WTC11 (cell line): Measurements from ENCODE around the gene COL11A1. TPM values are rescaled to one million over a fixed set of nuclear protein-coding genes. Genes with fewer than 3 reads are reported as not detected.
A peak's percentile ranks its signal among the peaks of the same experiment; 100 is the strongest.

Experiments
- ATAC-seq: fragments of 200-7000 bp; cut with Tn5 transposase; 2 replicates; pipeline ENCODE4 v1.10.0; 2021; ENCODE audit warnings: mild to moderate bottlenecking, moderate library complexity
- CTCF ChIA-PET: fragments of 300-600 bp; sonication (Branson Sonifier 250); formaldehyde crosslinking; loops from one replicate; lab custom pipeline; 2021; ENCODE audit warnings: antibody characterized with exemption; lab: Charles Lee
- POLR2A ChIA-PET: fragments of 350-600 bp; sonication (Branson Sonifier 250); formaldehyde crosslinking; loops from one replicate; lab custom pipeline; 2021; ENCODE audit warnings: antibody characterized with exemption; lab: Charles Lee
- DNase-seq: peaks from one replicate; pipeline ENCODE4 v3.0.0; 2021; ENCODE audit warnings: low spot score
- H3K27ac Mint-ChIP-seq: 2 replicates; pipeline ENCODE4 v1.8.0; 2021; ENCODE audit warnings: mixed read lengths
- H3K27me3 Mint-ChIP-seq: 2 replicates; pipeline ENCODE4 v1.8.0; 2021; ENCODE audit warnings: low read depth, mild to moderate bottlenecking, moderate library complexity, mixed read lengths
- H3K36me3 Mint-ChIP-seq: 2 replicates; pipeline ENCODE4 v1.8.0; 2021; ENCODE audit warnings: mixed read lengths
- H3K4me1 Mint-ChIP-seq: 2 replicates; pipeline ENCODE4 v1.8.0; 2022; ENCODE audit warnings: mixed read lengths
- H3K4me3 Mint-ChIP-seq: 2 replicates; pipeline ENCODE4 v1.8.0; 2021; ENCODE audit warnings: mild to moderate bottlenecking, moderate library complexity, mixed read lengths
- H3K9me3 Mint-ChIP-seq: 2 replicates; pipeline ENCODE4 v1.8.0; 2021; ENCODE audit warnings: mixed read lengths
- AFF4 ChIP-seq: sonication (generic); formaldehyde crosslinking; IDR thresholded peaks from 2 replicates; pipeline ENCODE4 v1.8.1; 2023; ENCODE audit warnings: mild to moderate bottlenecking, missing genetic modification reagents, borderline replicate concordance
- CTCF ChIP-seq: fragments of 200-600 bp; IDR thresholded peaks from 2 replicates; pipeline ENCODE4 v1.8.0; 2022; ENCODE audit warnings: antibody characterized with exemption
- ELF4 ChIP-seq: sonication (generic); formaldehyde crosslinking; IDR thresholded peaks from 2 replicates; pipeline ENCODE4 v1.8.1; 2022; ENCODE audit warnings: low read depth, mild to moderate bottlenecking, moderate library complexity, missing genetic modification reagents
- ETV6 ChIP-seq: sonication (generic); formaldehyde crosslinking; IDR thresholded peaks from 2 replicates; pipeline ENCODE4 v1.8.1; 2022; ENCODE audit warnings: mild to moderate bottlenecking, missing genetic modification reagents
- GABPB1 ChIP-seq: sonication (generic); formaldehyde crosslinking; IDR thresholded peaks from 2 replicates; pipeline ENCODE4 v1.8.1; 2023; ENCODE audit warnings: mild to moderate bottlenecking, missing genetic modification reagents
- IRF2 ChIP-seq: sonication (generic); formaldehyde crosslinking; IDR thresholded peaks from 2 replicates; pipeline ENCODE4 v1.8.0; 2022; ENCODE audit warnings: low read depth, missing genetic modification reagents, borderline replicate concordance
- SMAD3 ChIP-seq: sonication (generic); formaldehyde crosslinking; IDR thresholded peaks from 2 replicates; pipeline ENCODE4 v1.8.0; 2022; ENCODE audit warnings: missing genetic modification reagents, mild to moderate bottlenecking, borderline replicate concordance
- TEAD1 ChIP-seq: sonication (generic); formaldehyde crosslinking; IDR thresholded peaks from 2 replicates; pipeline ENCODE4 v1.8.0; 2022; ENCODE audit warnings: mild to moderate bottlenecking, missing genetic modification reagents
- USF2 ChIP-seq: sonication (generic); formaldehyde crosslinking; IDR thresholded peaks from 2 replicates; pipeline ENCODE4 v1.8.1; 2023; ENCODE audit warnings: mild to moderate bottlenecking, missing genetic modification reagents, moderate library complexity
- total RNA-seq: library from RNA; stranded (reverse); gene quantifications from 3 replicates; pipeline ENCODE4 v1.2.3, GENCODE V29; 2021
- TF ChIP-seq, protein P1 (sequence below): fragments of 250-450 bp; sonication (Bioruptor Pico); IDR thresholded peaks from 2 replicates; pipeline ENCODE4 v1.9.0; 2021; ENCODE audit warnings: mild to moderate bottlenecking, borderline replicate concordance
- TF ChIP-seq, protein P2 (sequence below): fragments of 250-450 bp; sonication (Bioruptor Pico); conservative IDR thresholded peaks from 2 replicates; pipeline ENCODE4 v1.9.0; 2021; ENCODE audit warnings: mild to moderate bottlenecking

Gene COL11A1
- total RNA-seq, 1 experiment from 2014 or later, result 13.1 TPM

DNA sequence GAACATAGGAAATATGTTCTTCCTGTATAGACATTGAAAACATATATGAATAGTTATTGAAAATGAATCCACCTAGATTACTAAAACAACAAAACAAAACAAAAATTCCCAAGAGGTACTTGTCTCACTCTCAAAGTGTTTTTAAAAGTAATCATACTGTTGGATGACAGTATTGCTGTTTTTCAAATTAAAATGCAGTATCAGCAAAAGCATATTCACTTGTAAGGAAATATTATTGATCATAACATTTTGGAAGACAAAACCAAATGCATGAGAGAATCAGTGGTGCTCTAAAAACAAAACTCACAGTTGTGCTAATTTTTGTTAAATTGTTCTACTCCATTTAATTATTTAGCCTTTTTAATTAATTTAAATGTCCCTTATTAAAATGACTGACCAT is 131.0 kb downstream of the COL11A1 start:
- POLR2A ChIA-PET, result no interaction called here
- no peak for ATAC-seq
- Mint-ChIP-seq H3K27me3 (no peaks in the 10 kb centered on the region), H3K4me1 (no peaks in the 10 kb centered on the region), H3K9me3 (no peaks in the 10 kb centered on the region), H3K27ac (no peak overlapping the region), H3K4me3 (no peak overlapping the region), H3K36me3 (no peaks in the 10 kb centered on the region)
- TF ChIP-seq USF2 (CRISPR knock-in tag), result no peak
- TF ChIP-seq, protein P1, sequence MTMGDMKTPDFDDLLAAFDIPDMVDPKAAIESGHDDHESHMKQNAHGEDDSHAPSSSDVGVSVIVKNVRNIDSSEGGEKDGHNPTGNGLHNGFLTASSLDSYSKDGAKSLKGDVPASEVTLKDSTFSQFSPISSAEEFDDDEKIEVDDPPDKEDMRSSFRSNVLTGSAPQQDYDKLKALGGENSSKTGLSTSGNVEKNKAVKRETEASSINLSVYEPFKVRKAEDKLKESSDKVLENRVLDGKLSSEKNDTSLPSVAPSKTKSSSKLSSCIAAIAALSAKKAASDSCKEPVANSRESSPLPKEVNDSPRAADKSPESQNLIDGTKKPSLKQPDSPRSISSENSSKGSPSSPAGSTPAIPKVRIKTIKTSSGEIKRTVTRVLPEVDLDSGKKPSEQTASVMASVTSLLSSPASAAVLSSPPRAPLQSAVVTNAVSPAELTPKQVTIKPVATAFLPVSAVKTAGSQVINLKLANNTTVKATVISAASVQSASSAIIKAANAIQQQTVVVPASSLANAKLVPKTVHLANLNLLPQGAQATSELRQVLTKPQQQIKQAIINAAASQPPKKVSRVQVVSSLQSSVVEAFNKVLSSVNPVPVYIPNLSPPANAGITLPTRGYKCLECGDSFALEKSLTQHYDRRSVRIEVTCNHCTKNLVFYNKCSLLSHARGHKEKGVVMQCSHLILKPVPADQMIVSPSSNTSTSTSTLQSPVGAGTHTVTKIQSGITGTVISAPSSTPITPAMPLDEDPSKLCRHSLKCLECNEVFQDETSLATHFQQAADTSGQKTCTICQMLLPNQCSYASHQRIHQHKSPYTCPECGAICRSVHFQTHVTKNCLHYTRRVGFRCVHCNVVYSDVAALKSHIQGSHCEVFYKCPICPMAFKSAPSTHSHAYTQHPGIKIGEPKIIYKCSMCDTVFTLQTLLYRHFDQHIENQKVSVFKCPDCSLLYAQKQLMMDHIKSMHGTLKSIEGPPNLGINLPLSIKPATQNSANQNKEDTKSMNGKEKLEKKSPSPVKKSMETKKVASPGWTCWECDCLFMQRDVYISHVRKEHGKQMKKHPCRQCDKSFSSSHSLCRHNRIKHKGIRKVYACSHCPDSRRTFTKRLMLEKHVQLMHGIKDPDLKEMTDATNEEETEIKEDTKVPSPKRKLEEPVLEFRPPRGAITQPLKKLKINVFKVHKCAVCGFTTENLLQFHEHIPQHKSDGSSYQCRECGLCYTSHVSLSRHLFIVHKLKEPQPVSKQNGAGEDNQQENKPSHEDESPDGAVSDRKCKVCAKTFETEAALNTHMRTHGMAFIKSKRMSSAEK (CRISPR knock-in tag), result no peak
- no peak for TF ChIP-seq AFF4 (CRISPR knock-in tag)
- no peak for TF ChIP-seq ETV6 (CRISPR knock-in tag)
- DNase-seq, result no peak
- CTCF ChIA-PET, result no interaction called here

DNA sequence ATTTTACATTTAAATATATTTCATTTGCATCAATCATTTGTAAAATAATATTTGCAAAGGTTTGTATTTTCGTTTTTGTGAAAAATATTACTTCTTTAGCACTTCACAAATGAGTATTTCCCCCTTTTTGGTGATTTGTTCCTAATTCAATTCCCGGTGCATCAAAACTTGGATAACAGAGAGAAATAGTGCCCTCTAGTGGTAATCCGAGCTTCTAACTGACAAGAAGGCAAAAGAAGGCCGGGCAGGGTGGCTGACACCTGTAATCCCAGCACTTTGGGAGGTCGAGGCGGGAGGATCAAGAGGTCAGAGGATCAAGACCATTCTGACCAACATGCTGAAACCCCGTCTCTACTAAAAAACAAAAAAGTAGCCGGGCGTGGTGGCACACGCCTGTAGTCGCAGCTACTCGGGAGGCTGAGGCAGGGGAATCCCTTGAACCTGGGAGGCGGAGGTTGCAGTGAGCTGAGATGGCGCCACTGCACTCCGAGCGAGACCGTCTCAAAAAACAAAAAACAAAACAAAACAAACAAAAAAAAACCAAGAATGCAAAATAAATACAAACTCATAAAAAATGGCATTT is 137.7 kb downstream of the COL11A1 start:
- CTCF ChIA-PET, result interaction anchor here (0.7 to 1.5 kb wide), 9 partner anchors 9 to 536 kb away, joined by 3 to 9 read pairs (median 4); no protein-coding TSS in a partner anchor
- H3K4me1 Mint-ChIP-seq, result peaks cover 13% of the 10 kb centered on the region
- no peaks in the 10 kb centered on the region for H3K27me3 Mint-ChIP-seq
- ATAC-seq (0 out of 2 replicates have a peak, but pooled peaks have one; percentile 46), DNase-seq (peak; percentile 21)
- H3K4me3 Mint-ChIP-seq, result no peak overlapping the region
- H3K9me3 Mint-ChIP-seq, result peaks cover 3% of the 10 kb centered on the region; the same call in 1 of the 2 replicates
- H3K36me3 Mint-ChIP-seq, result no peaks in the 10 kb centered on the region
- POLR2A ChIA-PET, result no interaction called here
- no peak overlapping the region for H3K27ac Mint-ChIP-seq
- no peak for TF ChIP-seq GABPB1
- TF ChIP-seq SMAD3 (CRISPR knock-in tag), result no peak
- no peak for TF ChIP-seq TEAD1 (CRISPR knock-in tag)
- no peak for TF ChIP-seq ELF4 (CRISPR knock-in tag)
- TF ChIP-seq, protein P2, sequence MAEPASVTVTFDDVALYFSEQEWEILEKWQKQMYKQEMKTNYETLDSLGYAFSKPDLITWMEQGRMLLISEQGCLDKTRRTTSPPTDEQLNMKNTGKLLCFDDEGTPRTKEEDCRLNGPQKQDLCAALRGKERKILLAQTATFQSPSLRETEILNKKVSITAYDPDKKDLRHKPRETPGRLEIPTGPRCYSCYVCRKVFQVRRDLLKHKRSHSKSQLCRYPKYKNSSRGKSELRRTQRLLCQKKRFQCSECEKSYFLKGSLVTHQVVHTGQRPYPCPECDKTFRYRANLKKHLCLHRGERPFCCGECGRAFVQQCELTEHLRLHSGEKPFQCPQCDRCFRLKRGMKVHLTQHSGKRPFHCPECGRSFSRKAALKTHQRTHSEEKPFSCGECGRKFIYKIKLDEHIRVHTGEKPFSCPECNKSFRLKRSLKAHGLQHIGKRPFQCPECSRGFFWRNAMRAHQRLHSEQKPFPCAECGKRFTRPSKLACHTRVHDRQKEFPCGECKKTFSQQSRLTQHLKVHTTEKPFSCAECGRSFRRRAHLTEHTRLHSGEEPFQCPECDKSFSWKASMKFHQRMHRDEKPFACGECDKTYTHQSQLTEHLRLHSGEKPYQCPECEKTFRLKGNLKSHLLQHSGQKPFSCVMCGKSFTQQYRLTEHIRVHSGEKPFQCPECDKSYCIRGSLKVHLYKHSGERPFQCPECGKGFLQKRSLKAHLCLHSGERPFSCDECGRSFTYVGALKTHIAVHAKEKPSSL (CRISPR knock-in tag), result no peak
- peak; percentile 72 for TF ChIP-seq CTCF
- TF ChIP-seq IRF2, result no peak
